Measurements from ENCODE around the gene PLA2G5.
"Not testable (repeated sequence)": the region's sequence is repeated elsewhere in the genome, so short reads cannot be mapped to it uniquely, and the experiment has no call there.

The PLA2G5 gene

DNA sequence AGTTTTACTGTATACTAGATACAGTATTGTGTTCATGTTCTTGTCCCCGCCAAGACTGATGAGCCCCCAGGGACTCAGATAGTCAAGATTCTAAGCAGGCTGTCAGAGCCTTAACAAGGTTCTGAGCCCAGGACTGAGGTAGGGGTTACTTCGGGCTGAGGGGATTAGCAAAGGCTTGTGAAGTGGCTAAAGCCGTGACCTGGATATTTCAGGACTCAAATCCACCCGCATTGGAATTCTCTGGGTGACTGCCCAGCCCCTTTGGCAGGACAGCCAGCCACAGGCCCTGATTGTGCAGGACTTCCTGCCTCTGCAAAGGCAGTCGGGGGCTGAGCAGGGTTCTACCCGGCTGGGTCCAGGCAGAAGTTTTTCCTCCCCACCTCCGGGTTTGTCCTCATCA is at the start of gene PLA2G5:
Gene PLA2G5, plus strand, starts transcription at position 321 of the 400 bp plus-strand sequence. CDS start 14,637 bp downstream, outside the sequence.
- DNase-seq: no peak

- DNase-seq: no peak
Measured at GRCh38 chr1:20028125-20028524, 41.9 kb upstream of the PLA2G5 start.

GRCh38 chr1:20028726-20029125 is 41.3 kb upstream of the PLA2G5 start:
- DNase-seq: no peak

GRCh38 chr1:20029178-20029912 is 40.6 kb upstream of the PLA2G5 start:
- no peak for DNase-seq

DNA sequence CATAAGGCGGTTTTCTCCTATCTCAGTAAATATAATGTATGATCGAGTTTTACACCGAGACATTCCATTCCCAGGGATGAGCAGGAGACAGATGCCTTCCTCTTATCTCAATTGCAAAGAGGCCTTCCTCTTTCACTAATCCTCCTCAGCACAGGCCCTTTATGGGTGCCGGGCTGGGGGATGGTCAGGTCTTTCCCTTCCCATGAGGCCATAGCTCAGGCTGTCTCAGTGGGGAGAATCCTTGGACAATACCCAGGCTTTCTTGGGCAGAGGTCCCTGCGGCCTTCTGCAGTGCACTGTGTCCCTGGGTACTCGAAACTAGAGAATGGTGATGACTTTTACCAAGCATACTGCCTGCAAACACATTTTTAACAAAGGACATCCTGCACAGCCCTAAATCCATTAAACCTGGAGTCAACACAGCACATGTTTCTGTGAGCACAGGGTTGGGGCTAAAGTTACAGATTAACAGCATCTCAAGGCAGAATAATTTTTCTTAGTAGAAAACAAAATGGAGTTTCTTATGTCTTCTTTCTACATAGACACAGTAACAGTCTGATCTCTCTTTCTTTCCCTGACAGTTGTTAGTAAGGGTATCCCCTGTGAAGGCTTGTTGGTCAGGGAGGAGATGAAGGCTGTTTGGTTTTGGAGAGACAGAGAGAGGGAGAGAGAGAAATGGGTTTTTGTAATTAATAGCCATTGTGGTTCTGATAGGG is 39.4 kb upstream of the PLA2G5 start:
- not testable (repeated sequence) for DNase-seq

GRCh38 chr1:20031161-20031560 is 38.8 kb upstream of the PLA2G5 start:
- no peak for DNase-seq

- no peak for DNase-seq
Measured at GRCh38 chr1:20031836-20032235, 38.2 kb upstream of the PLA2G5 start.

GRCh38 chr1:20032425-20032824 is 37.6 kb upstream of the PLA2G5 start:
- no peak for DNase-seq

- no peak for DNase-seq
Measured at GRCh38 chr1:20033420-20033819, 36.6 kb upstream of the PLA2G5 start.

DNA sequence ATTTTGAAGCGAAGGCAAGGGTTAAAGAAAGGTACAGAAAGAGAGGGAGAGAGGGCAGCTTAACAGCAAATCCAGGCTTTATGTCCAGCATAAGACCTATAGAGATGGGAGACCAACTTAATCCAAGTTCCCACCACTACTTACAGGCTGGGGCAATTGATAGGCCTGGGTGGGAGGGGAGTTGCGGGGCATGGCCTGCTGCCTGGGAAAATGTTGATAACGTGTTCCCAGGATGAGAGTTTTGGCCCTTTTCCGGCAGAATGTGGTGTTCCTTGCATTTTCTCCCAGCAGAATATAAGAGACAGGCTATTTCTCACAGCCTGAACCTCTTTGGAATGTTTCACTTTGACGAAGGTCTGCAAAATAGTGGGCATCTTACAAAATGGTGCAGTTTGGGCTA is 34.9 kb upstream of the PLA2G5 start:
- no peak for DNase-seq

GRCh38 chr1:20037877-20038276 is 32.1 kb upstream of the PLA2G5 start:
- no peak for DNase-seq

GRCh38 chr1:20047096-20047495 is 22.9 kb upstream of the PLA2G5 start:
- no peak for DNase-seq

GRCh38 chr1:20048563-20048962 is 21.4 kb upstream of the PLA2G5 start:
- no peak for DNase-seq

GRCh38 chr1:20049056-20049798 is 20.8 kb upstream of the PLA2G5 start:
- not testable (repeated sequence) for DNase-seq

DNA sequence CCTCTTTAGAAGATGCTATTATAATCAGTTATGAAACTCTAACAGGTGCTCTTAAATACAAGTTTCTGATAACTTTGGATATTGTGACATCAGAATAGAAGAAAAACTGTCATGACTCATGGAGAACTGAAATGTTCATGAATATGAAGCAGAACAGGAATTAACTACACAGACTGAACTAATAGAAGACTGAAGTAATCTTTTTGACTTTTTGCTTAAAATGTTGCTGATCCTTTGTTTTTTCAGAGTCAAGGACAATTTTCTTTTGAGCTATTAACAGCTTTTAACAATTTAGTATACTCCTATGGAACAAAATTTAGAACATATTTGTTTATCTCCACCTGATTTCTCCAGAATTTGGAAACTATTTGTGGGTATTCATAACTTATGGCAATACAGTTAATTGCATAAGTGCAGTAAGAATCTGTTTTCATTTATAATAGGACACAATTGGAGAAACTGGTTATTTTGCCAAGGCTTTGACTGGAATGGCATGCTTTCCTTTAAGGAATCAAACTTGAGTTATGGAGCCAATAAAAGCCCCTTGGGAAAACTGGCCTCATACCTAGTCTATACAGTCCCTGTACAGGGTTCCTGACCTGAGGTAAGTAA is 18.7 kb upstream of the PLA2G5 start:
- DNase-seq: no peak

- DNase-seq: no peak
Measured at GRCh38 chr1:20052386-20052785, 17.6 kb upstream of the PLA2G5 start.

- no peak for DNase-seq
Measured at GRCh38 chr1:20057886-20058420, 12.0 kb upstream of the PLA2G5 start.

GRCh38 chr1:20058531-20058930 is 11.5 kb upstream of the PLA2G5 start:
- no peak for DNase-seq

DNA sequence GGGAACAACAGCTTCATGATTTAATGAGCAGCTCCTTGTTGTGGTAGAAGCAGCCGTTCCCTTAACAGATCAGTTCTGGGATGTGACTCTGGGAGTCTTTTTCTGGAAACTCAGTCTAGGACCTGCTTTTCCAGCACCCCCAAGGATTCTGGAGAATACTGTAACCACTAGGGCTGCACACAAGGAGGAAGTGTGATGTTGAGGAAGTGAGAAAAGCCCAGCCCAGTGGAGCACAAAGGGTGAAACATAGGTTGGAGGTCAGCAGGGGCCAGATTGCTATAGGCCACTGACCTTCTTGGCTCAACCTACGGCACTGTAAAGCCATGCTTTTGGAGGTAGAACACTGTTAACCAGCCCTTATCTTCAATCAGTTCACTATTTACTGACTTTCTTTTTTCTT is 10.1 kb upstream of the PLA2G5 start:
- no peak for DNase-seq

GRCh38 chr1:20060791-20061190 is 9.2 kb upstream of the PLA2G5 start:
- not testable (repeated sequence) for DNase-seq

DNA sequence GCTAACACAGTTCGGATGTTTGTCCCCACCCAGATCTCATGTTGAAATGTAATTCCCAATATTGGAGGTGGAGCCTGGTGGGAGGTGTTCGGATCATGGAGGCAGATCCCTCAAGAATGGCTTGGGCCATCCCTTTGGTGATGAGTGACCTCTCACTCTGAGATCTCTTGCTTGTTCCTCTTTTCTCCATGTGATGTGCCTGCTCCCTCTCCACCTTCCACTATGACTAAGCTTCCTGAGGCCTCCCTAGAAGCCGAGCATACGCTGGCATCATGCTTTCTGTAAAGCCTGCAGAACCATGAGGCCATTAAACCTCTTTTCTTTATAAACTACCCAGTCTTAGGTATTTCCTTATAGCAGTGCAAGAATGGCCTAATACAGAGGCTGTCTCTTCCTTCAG is 8.1 kb upstream of the PLA2G5 start:
- no peak for DNase-seq

DNA sequence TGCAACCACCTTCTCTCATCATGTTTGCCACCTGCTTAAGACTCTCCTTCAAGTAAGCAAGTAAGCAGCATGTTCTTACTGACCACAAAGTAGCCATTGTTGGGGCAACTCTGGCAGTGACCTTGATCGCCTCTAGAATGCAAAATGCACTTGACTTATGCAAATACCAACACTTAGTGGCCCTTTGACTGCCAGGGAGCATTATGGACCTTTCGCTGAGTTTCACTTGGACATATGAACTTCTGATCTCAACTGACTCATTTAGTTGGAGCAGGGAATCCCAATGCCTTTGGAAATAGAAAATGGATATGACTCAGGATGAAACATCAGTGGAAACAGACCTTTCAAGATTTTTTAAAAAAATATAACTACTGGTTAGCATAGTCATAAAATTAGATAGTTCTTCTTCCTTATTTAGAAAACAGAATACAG is 6.1 kb upstream of the PLA2G5 start:
- DNase-seq: no peak

GRCh38 chr1:20068722-20069121 is 1.3 kb upstream of the PLA2G5 start:
- no peak for DNase-seq

Measured in NCI-H1105 treated with DMSO at 0.1 percent for 48 hours (cell line).